Thymus (tissue), 11 donors: ENCODE results near the gene UBE3B. TPM values are rescaled to one million over a fixed set of nuclear protein-coding genes. Genes with fewer than 3 reads are reported as not detected.

Experiments
- DNase-seq, 9 donors: peaks; one replicate each; pipeline ENCODE4 v3.0.0-alpha.2; 2013; ENCODE audit warnings: low spot score in 9 of 9, low read depth in 6 of 9, missing footprints in 1 of 9
- H3K27ac ChIP-seq, 2 donors: one replicate each; pipeline ENCODE4 v1.5.1; 2013; ENCODE audit warnings: control low read depth in 1 of 2, low read depth in 1 of 2, low read length in 1 of 2, mild to moderate bottlenecking in 1 of 2, moderate library complexity in 1 of 2
- H3K27me3 ChIP-seq, 2 donors: one replicate each; pipeline ENCODE4 v1.5.1; 2013; ENCODE audit warnings: low read length in 1 of 2; ENCODE audit not compliant: control insufficient read depth in 2 of 2, insufficient read depth in 1 of 2
- H3K36me3 ChIP-seq, 2 donors: one replicate each; pipeline ENCODE4 v1.5.1; 2013; ENCODE audit warnings: low read length in 1 of 2, mild to moderate bottlenecking in 1 of 2, moderate library complexity in 1 of 2; ENCODE audit not compliant: control insufficient read depth in 2 of 2, insufficient read depth in 2 of 2
- H3K4me1 ChIP-seq, 2 donors: one replicate each; pipeline ENCODE4 v1.5.1; 2013; ENCODE audit warnings: low read length in 2 of 2; ENCODE audit not compliant: control insufficient read depth in 2 of 2, insufficient read depth in 2 of 2
- H3K4me3 ChIP-seq, 2 donors: one replicate each; pipeline ENCODE4 v1.5.1; 2013; ENCODE audit warnings: low read length in 2 of 2, control low read depth in 1 of 2, mild to moderate bottlenecking in 1 of 2
- H3K9me3 ChIP-seq, 2 donors: one replicate each; pipeline ENCODE4 v1.5.1; 2013; ENCODE audit warnings: low read length in 1 of 2, mild to moderate bottlenecking in 1 of 2; ENCODE audit not compliant: control insufficient read depth in 2 of 2, insufficient read depth in 1 of 2
- WGBS: extraction: QIAGEN DNeasy Blood & Tissue Kit; methylation state at CpG from one replicate; pipeline ENCODE4 v1.1.7; 2013; 5-methylcytosine and 5-hydroxymethylcytosine counted together
- polyA plus RNA-seq: library from polyadenylated mRNA; stranded (reverse); fragments of 200-250 nt; gene quantifications from one replicate; pipeline ENCODE4 v1.2.3, GENCODE V29; 2013
- total RNA-seq: library from RNA; stranded (reverse); fragments of 120-200 nt; gene quantifications from one replicate; pipeline ENCODE4 v1.2.4, GENCODE V29; 2013
- donor health status: healthy.

UBE3B gene
- total and polyA plus RNA-seq, 2 donors = 11.7 to 13.5 TPM

DNA sequence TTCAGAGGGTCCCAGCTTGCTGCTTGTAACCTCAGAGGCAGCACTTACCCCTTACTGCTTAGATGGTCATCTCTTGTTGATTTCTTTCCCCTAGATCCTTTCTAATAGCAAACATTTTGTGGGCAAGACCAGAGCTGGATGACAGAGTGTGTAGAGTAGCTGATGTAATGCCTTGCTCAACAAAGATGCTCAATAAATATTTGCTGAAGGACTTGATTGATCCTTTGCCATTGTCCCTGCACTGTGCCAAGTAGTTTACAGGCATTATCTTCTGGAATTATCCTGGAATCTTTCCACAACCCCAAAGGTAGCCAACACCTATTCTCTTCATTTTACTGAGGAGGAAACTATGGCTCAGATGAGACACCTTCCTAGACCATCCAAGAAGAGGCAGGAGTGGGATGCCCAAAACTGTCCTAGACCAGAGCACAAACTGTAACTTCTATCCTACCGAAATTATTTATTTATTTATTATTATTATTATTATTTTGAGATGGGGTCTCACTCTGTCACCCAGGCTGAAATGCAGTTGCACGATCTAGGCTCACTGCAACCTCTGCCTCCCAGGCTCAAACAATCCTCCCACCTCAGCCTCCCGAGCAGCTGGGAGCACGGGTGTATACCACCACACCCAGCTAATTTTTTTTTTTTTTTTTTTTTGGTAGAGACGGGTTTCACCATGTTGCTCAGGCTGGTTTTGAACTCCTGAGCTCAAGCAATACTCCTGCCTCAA is 94.5 kb downstream of the UBE3B start:
- H3K27ac ChIP-seq = no peak overlapping the region
- 97% methylated on average over 5 of the region's 5 CpGs for WGBS
- peaks cover 5 to 13% of the 10 kb centered on the region in 2 donors for H3K4me1 ChIP-seq
- H3K4me3 ChIP-seq = no peak overlapping the region
- no peaks in the 10 kb centered on the region for H3K27me3 ChIP-seq
- no peaks in the 10 kb centered on the region for H3K9me3 ChIP-seq
- no peak for DNase-seq
- H3K36me3 ChIP-seq = peaks cover 8 to 21% of the 10 kb centered on the region in 2 donors

DNA sequence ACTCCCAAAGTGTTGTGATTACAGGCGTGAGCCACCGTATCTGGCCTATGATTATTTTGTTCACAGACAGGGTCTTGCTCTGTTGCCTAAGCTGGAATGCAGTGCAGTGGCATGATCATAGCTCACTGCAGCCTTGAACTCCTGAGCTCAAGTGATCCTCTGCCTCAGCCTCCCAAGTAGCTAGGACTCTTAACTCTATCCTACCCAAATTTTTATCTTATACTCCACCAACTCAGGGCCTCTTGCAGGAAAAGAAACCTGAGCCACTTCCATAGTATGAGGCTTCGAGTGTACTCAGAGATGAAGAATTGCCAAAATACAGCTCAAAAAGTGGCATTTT is 95.0 kb downstream of the UBE3B start:
- 93% methylated on average over 3 of the region's 3 CpGs for WGBS
- Histone ChIP-seq H3K9me3 (no peaks in the 10 kb centered on the region), H3K36me3 (peaks cover 8 to 24% of the 10 kb centered on the region in 2 donors), H3K4me3 (no peak overlapping the region), H3K27ac (no peak overlapping the region), H3K4me1 (peaks cover 5 to 13% of the 10 kb centered on the region in 2 donors), H3K27me3 (no peaks in the 10 kb centered on the region)
- DNase-seq = no peak

DNA sequence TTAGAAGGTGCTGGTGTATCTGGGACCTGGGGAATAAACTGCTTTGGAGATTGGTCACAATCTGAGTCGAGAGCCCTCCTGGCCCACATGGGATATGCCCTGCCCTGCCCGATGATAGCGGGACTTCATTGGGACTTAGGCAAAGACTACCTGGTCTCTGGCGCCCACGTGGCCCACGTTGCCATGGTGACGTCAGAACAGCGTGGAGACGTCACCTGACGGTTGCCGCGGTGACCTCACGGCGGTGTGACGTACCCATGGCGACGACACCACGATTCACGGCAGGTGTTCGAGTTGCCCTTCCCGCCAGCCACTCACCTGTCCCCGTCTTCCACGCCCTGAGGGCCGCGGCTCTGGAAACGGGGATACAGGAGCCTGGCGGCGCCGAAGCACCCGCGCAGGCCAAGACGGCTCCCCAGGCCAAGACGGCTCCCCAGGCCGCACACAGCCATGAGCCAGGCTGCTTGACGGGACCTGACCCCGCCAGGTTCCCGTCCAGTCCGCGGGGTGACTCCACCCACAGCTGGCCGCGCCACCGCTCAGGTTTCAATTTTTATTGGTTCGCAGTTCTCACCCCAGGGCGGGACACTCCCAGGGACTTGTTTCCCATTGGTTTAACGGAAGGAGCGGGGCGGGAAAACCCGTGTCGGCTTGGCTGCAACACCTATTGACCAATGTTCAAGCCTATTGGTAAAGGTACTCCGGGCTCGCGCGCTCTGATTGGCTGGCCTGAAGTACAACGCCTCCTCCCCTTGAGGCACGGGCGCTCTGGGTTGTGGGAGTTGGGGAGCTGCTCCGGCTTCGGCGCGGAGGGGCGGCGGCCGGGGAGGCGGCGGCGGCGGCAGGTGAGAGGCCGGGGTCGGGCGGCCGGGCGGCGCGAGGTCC is 95.8 kb downstream of the UBE3B start, which contains the start of the genes MMAB and MVK:
TSS of gene MMAB (minus strand) at position 476 of the 885 bp plus-strand sequence. CDS start at position 452, 24 bp downstream.
TSS of gene MVK (plus strand) at position 766 of the 885 bp plus-strand sequence. CDS start 1,029 bp downstream, outside the sequence.
- peaks cover 8 to 28% of the 10 kb centered on the region in 2 donors for H3K36me3 ChIP-seq
- WGBS = 1% methylated on average over 74 of the region's 74 CpGs
- peak; percentile 92 to 99 (median 97) for DNase-seq

GRCh38 chr12:109573914-109574244 is 96.4 kb downstream of the UBE3B start:
- WGBS = 3% methylated on average over 13 of the region's 13 CpGs
- no peak for DNase-seq
- Histone ChIP-seq H3K4me1 (peaks cover 5 to 13% of the 10 kb centered on the region in 2 donors), H3K27me3 (no peaks in the 10 kb centered on the region), H3K36me3 (peaks cover 7 to 29% of the 10 kb centered on the region in 2 donors), H3K9me3 (no peaks in the 10 kb centered on the region), H3K27ac (peak overlapping the region; percentile 12 to 20), H3K4me3 (peak overlapping the region; percentile 63 to 84)

More for the DNA sequence above, 95.8 kb downstream of the UBE3B start, which contains the start of the genes MMAB and MVK:
- H3K4me1 ChIP-seq = peaks cover 5 to 13% of the 10 kb centered on the region in 2 donors
- H3K4me3 ChIP-seq = peak within 1 kb of the TSS; percentile 63 to 84
- peak within 1 kb of the TSS; percentile 67 to 77 for H3K27ac ChIP-seq
- no peaks in the 10 kb centered on the region for H3K9me3 ChIP-seq
- H3K27me3 ChIP-seq = no peaks in the 10 kb centered on the region

DNA sequence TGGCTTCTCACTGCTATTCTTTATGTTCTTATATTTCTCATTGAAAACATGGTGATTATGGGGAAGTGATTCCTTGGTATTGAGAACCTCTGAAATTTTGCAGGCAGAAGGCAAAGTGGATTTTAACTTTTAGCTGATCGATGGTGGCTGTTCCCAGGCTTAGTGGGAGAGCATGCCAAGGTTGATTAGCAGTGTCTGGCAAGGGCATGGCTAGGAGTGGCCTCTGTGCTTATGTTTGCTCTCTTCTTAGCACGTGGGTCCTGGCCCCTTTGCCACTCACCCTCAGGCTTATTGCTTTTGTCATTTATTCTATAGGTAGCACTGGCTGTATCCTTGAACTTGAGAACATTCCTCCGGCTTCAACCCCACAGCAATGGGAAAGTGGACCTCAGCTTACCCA is 98.2 kb downstream of the UBE3B start:
- Histone ChIP-seq H3K27ac (no peak overlapping the region), H3K27me3 (no peaks in the 10 kb centered on the region), H3K36me3 (peaks cover 7 to 28% of the 10 kb centered on the region in 2 donors), H3K4me3 (no peak overlapping the region), H3K9me3 (no peaks in the 10 kb centered on the region), H3K4me1 (peaks cover 5 to 13% of the 10 kb centered on the region in 2 donors)
- 97% methylated on average over 3 of the region's 3 CpGs for WGBS
- DNase-seq = no peak

DNA sequence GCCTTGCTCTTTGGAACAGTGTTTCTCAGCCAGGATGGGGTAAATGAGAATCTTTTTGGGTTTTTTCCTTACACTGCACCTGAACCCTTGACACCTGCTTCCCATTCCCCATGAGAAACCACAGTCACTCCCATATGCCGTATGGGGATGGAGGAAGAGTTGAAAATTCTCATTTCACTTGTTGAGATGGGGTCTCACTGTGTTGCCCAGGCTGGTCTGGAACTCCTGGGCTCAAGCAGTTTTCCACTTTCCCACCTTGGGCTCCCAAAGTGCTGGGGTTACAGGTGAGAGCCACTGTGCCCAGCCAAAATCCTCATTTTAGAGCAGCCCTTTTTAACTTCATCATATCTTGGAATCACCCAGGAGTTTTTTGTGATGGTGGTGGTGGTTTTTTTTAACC is 99.9 kb downstream of the UBE3B start:
- 100% methylated on average over 1 of the region's 1 CpG for WGBS
- Histone ChIP-seq H3K36me3 (peaks cover 7 to 34% of the 10 kb centered on the region in 2 donors), H3K27me3 (no peaks in the 10 kb centered on the region), H3K9me3 (no peaks in the 10 kb centered on the region), H3K4me3 (no peak overlapping the region), H3K27ac (no peak overlapping the region), H3K4me1 (peaks cover 5 to 13% of the 10 kb centered on the region in 2 donors)
- no peak for DNase-seq

DNA sequence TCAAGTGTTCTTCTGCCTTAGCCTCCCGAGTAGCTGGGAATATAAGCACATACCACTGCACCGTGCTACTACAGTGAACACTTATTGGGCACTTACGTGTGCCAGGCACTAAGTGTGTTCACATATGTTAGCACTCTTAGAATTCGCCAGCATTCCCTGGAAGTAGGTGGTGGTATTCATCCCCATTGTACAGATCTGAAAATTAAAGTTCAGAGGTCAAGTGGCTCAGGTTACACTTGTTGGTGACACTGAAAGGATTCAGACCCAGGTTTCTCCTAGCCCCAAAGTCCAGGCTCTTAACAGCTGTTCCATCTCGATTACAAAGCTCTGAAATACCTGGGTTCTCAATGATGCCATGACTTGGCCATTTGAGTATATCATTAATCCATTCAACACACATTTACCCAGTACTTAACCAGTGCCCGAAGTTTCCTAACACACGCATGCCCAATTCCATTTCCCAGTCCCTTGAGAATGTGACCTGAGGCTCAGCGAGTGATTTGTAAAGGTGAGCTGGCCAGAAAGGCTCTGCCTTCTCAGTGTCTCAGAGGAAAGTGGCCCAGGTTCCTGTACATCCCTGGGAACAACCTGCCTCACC is 101.0 kb downstream of the UBE3B start:
- no peaks in the 10 kb centered on the region for H3K27me3 ChIP-seq

GRCh38 chr12:109579639-109580038 is 102.2 kb downstream of the UBE3B start:
- Histone ChIP-seq H3K27me3 (no peaks in the 10 kb centered on the region), H3K4me1 (peaks cover under 1 to 3% of the 10 kb centered on the region in 2 donors), H3K4me3 (no peak overlapping the region), H3K27ac (no peak overlapping the region), H3K9me3 (no peaks in the 10 kb centered on the region), H3K36me3 (peaks cover 7 to 36% of the 10 kb centered on the region in 2 donors)
- WGBS = 96% methylated on average over 7 of the region's 7 CpGs
- DNase-seq = no peak

More for the DNA sequence above, 101.0 kb downstream of the UBE3B start:
- WGBS = 85% methylated on average over 8 of the region's 8 CpGs
- H3K9me3 ChIP-seq = no peaks in the 10 kb centered on the region
- no peak overlapping the region for H3K27ac ChIP-seq
- DNase-seq = no peak
- no peak overlapping the region for H3K4me3 ChIP-seq
- H3K4me1 ChIP-seq = peaks cover 5 to 10% of the 10 kb centered on the region in 2 donors
- H3K36me3 ChIP-seq = peaks cover 7 to 34% of the 10 kb centered on the region in 2 donors
